ENCODE data around the gene CNTN6.

DNA sequence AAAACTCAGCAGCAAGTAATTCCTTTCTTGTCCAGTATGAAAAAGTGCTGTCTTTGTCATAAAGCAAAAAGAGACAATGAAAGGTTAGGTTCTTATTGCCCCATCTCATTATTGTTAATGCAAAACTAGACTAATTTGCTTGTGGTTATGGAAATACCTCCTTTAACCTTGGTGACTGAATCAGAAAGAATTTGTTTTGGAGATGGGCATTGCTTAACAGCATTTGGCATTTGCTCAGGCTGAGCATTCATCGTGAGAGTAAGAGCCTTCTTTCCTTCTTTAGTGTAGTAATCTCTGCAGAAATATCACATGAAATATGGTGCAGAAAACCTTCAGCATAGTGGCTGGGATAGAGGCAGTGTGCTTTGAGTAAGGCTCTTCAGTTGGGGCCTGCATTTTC lies 103.1 kb downstream of the CNTN6 start:
- TF ChIP-seq, protein P1, sequence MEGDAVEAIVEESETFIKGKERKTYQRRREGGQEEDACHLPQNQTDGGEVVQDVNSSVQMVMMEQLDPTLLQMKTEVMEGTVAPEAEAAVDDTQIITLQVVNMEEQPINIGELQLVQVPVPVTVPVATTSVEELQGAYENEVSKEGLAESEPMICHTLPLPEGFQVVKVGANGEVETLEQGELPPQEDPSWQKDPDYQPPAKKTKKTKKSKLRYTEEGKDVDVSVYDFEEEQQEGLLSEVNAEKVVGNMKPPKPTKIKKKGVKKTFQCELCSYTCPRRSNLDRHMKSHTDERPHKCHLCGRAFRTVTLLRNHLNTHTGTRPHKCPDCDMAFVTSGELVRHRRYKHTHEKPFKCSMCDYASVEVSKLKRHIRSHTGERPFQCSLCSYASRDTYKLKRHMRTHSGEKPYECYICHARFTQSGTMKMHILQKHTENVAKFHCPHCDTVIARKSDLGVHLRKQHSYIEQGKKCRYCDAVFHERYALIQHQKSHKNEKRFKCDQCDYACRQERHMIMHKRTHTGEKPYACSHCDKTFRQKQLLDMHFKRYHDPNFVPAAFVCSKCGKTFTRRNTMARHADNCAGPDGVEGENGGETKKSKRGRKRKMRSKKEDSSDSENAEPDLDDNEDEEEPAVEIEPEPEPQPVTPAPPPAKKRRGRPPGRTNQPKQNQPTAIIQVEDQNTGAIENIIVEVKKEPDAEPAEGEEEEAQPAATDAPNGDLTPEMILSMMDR (IDR thresholded peaks at IDR 0.05), result no peak
- TF ChIP-seq ZFX (IDR thresholded peaks at IDR 0.05; ENCODE audit: borderline replicate concordance), result no peak
